HG03432 (cell line): Measurements from ENCODE around the gene EPB41L4A.

Experiments used
- ATAC-seq: cut with Tn5 transposase; IDR thresholded peaks from one replicate; pipeline ENCODE4 v1.9.1; 2021; ENCODE audit warnings: mild to moderate bottlenecking, moderate library complexity; ENCODE audit not compliant: unreplicated experiment

EPB41L4A gene

GRCh38 chr5:112356178-112356956 is 62.7 kb downstream of the EPB41L4A start:
- no peak for ATAC-seq

GRCh38 chr5:112355058-112355685 is 63.9 kb downstream of the EPB41L4A start:
- ATAC-seq, result no peak

GRCh38 chr5:112353678-112354077 is 65.4 kb downstream of the EPB41L4A start:
- no peak for ATAC-seq

- no peak for ATAC-seq
Observed at GRCh38 chr5:112351225-112351624, 67.9 kb downstream of the EPB41L4A start.

GRCh38 chr5:112350626-112351025 is 68.5 kb downstream of the EPB41L4A start:
- no peak for ATAC-seq

DNA sequence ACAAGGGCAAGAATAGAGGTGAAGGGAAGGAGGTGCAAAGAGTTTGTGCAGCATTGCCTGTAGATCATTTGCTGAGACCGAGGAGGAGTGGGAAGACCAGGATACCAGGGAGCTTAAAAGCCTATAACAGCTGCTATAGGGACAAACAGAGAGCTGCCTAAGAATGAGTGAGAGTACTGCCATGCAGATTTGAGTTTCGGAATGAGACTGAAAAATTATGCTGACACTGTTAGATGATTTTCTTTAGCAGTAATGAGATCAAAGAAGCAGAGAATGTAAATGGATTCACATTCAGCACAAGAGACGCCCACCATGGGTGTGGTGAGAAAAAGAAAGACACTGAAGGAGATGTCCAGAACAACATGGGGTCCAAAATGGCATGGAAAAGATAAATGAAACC is 69.7 kb downstream of the EPB41L4A start:
- ATAC-seq, result no peak

DNA sequence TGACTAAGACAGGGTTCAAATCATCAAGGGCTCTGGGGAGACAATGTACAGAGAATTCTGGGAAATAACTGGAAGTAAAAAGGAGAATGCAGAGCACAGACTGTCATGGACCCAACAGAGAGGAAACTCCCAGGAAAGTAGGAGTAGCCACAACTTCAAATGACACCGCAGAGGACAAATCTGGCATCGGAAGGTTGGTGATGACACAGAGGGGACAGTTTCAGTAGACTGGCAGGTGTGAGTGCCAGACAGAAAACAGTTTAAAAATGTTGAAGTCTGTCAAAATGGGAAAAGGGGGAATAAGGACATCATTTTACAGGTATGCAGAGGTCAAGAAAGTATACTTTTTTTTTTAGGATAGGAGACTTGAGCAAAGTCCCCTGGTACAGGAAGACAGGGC is 70.2 kb downstream of the EPB41L4A start:
- ATAC-seq, result no peak

- no peak for ATAC-seq
Observed at GRCh38 chr5:112348387-112348786, 70.7 kb downstream of the EPB41L4A start.

DNA sequence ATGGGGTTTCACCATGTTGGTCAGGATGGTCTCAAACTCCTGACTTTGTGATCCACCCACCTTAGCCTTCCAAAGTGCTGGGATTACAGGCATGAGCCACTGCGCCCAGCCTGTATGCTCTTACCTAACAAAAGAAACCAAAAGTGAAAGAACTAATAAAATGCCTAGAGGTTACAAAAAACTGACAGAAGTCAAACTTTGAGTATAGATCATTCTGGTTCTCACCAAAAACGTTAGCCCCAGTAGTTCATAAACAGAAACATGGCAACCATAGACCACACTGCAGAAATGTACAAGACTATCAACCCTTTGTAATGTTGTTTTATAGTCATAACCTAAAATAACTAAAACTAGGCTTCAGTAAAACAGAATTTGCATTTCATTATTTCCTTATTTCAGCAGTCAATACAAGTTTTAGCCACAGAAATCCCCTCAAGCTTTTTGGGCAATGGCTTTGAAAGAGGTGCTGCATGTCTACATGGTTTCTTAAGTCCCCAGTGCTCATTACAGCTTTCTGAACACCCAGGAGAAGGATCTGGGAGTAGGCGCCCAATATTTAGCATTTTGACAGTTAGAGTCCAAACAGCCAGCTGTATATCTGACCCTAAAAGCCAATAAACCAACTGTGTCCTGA is 72.5 kb downstream of the EPB41L4A start:
- peak; percentile 73 for ATAC-seq

DNA sequence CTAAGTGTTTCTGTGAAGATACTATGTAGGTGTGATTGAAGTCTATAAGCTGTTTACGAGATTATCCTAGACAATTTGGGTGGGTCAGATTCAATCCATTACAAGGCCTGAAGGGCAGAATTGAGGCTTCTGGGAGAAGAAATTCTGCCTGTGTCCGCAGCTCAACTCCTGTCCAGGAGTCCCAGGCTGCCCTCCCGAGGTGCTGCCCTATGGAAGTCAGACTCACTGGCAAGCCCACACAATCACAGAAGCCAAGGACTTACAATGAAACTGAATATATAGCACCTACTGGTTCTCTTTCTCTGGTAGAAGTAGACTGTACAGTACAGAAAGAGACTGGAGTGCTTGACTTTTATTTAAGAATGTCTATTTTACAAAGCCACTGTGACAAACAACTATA is 74.5 kb downstream of the EPB41L4A start:
- ATAC-seq, result no peak

- ATAC-seq, result no peak
Observed at GRCh38 chr5:112342389-112342788, 76.7 kb downstream of the EPB41L4A start.

DNA sequence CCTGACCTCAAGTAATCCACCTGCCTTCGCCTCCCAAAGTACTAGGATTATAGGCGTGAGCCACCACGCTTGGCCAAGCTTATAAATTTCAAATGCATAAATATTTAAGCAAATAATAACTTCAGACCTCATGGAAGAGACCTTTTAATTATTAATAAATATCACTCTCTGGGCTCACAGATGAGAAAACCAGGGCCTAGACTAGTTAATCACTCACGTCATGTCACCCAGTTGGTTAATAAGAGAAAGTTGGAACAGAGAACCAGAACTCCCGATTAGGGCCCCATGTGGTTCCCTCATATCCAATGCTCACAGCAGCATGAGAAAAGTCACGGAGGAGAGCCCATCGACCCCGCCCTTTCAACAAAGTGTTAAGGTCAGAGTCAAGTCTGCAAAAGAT is 79.3 kb downstream of the EPB41L4A start:
- no peak for ATAC-seq

DNA sequence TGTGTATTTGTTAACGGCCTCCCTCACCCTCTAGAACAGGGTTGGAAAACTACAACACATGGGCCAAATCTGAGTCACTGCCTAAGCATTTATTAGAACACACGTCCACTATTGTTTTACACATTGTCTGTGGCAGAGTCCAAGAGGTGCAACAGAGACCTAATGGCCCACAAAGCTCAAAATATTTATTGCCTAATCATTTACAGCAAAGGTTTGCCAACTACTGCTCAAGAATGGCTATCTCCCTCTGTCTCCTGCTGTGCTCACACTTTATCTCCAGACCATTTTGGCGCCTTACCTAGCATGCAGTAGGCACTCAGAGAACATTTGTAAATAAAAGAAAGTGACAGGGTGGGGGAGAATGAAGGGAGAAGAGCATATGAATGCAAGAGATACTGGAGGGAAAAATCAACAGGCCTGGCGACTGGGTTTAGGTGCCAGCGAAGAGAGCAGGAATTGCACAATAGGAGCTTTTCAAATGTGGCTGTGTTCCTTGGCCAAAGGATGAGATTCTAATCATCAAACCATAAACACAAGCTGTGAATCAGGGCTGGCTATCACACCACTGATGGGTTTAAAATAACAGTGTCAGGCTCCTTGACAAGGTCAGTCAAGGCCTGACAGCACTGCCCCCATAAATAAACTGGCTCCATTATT is 80.3 kb downstream of the EPB41L4A start:
- ATAC-seq, result no peak

DNA sequence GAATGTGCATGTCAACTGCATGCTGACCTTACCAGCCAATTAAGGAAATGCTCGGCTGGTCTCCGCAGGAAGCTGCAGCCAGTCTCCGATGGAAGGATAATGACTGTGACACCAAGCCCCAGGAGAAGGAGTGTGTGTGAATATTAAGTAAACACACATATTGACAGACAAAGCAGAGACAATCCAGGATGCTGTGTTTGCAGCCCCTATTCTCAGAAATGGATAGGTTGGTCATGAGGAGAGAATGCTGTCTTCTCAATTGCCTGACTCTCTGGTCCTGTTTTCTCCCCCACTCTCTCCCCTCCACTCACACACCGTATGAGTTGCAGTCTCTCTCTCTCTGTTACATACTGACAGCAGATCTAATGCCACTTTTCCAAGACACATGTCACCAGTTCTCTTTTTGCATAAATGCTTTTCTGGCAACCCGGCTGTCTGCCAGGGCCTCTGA is 85.7 kb downstream of the EPB41L4A start:
- ATAC-seq, result no peak

GRCh38 chr5:112331892-112332291 is 87.2 kb downstream of the EPB41L4A start:
- no peak for ATAC-seq

DNA sequence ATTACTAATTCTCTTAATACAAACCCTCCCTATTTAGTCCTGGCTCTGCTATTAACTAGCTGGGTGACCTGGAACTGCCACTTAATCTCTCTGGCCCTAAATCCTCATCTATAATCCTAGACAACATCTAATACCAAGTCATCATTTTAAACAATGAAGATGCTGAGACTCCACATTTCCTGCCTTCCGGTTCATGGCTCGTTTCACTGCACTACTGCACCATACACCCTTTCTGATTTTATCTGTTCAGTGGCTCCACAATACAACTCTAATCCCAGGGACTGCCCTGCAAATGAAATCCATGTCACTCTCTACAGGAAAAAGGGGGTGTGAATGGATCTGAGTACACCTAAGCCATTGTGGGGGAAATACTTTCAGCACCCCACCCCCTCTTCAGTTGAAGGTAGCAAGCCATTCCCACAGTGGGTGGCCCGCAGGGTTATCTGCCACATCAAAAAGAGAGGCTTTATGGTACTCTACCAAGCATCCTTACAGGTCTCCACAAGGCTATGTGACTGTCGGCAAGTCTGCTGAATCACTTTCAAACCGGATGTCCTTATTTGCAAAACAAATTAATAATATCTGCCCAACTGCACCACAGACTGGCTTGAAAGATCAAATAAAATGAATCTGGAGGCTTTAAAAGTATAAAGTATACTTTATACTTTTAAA is 89.5 kb downstream of the EPB41L4A start:
- peak; percentile 98 for ATAC-seq

DNA sequence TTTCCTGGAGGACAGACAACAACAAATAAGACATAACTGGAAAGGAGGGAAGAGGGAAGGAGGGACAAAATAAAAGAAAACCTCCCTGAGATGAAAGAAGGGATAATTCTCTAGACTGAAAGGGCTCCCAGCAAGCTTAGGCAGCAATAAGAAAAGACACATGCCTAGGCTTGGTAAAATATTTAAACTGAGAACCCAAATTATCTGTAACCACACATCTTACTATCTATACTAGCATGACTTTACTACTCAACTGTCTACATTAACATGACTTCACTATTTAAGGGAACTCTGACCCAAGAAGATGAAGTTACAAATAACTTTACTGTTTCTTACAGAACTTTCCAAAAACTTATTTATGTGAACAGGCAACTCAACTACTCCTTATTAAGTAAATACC is 95.9 kb downstream of the EPB41L4A start:
- ATAC-seq, result no peak

GRCh38 chr5:112320408-112320807 is 98.7 kb downstream of the EPB41L4A start:
- no peak for ATAC-seq

- no peak for ATAC-seq
Observed at GRCh38 chr5:112318346-112318745, 100.7 kb downstream of the EPB41L4A start.

GRCh38 chr5:112317866-112318265 is 101.2 kb downstream of the EPB41L4A start:
- ATAC-seq, result no peak

DNA sequence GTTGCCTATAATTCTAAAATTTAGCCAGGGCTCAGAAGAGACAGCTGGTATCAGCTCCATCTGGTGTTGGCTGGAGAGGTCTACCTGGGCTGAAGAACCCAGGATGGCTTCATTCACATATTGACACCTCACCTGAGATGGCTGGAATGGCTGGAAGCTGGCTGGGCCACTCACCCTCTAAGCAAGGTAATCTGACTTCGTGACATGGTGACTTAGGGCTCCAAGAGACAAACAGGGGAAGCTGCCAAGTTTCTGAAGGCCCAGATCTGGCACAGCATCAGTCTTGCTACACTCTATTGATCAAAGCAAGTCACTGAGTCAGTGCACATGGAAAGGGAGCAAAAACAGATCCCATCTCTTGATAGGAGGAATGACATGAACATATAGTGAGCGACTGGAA is 102.3 kb downstream of the EPB41L4A start:
- ATAC-seq, result no peak
